Stimulated activated CD4-positive, alpha-beta T cell treated with anti-CD3 and anti-CD28 coated beads, TNF-alpha, amount 100 ng/mL, for 4 hours (primary cell): Measurements from ENCODE around the gene DLX3.
A peak's percentile ranks its signal among the peaks of the same experiment; 100 is the strongest.

ENCODE experiments used
- DNase-seq, 3 experiments: peaks; one replicate each; pipeline ENCODE4 v3.0.0-alpha.2; 2020; ENCODE audit warnings: low read depth in 3 of 3

The DLX3 gene

DNA sequence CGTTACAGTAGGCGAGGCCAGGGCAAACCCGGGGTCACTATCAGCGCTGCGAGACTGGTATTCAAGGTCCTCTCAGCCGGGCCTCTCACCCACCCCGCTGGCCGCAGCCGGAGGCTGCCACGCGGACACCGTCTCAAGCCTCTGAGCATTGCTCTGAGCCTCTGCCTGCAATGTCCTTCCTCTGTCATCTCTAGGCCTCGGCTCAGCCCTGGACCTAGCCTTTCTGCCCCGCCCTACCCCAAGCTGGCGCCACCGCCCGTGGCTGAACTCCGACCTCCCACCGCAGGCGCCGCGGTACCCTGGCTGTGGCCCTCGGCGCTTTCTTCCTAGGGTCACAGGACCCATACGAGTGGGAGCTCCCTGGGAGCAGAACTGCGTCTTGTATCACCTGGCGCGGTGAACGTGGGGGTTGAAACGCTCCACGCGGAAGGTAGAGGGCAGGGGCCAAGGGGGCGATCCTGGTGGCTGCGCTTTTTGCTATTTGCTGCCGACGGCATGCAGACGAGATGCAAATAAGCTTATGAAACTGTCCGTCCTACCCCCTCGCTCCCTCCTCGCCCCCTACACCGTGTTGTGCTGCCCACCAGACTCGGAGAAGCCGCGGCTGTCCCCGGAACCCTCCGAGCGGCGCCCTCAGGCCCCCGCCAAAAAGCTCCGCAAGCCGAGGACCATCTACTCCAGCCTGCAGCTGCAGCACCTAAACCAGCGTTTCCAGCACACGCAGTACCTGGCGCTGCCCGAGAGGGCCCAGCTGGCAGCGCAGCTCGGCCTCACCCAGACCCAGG lies 22.3 kb downstream of the DLX3 start:
- no peak for DNase-seq

DNA sequence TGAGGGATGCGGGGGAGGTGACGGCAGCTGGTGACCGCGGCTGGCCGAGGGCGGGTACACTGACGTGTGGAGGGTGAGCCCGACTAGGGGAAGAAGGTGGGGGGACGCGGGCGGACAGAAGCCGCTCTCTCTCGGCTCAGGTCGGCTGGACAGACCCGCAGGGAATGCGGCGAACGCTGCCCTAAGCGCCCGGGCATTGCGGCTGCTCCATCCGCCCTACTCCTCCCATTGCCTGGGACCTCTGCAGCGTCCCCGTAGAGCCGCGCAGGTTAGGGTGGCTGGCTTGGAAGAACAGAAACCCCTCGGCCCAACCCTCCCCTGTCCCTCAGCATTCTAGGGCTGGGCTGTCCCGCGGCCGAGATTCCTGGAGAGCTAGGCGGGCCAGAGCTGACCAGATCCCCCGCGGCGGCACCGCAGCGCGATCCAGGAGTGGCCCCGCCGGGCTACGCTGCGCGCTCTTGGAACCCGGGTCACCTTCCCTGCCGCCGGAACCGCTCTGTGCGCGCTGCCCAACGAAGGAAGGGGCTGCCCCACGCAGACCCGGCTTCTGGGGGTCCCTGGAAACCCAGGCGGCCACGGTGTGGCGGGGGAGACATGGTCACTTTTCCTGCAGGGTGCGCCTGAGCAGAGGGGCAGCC lies 23.1 kb downstream of the DLX3 start:
- DNase-seq, result no peak

DNA sequence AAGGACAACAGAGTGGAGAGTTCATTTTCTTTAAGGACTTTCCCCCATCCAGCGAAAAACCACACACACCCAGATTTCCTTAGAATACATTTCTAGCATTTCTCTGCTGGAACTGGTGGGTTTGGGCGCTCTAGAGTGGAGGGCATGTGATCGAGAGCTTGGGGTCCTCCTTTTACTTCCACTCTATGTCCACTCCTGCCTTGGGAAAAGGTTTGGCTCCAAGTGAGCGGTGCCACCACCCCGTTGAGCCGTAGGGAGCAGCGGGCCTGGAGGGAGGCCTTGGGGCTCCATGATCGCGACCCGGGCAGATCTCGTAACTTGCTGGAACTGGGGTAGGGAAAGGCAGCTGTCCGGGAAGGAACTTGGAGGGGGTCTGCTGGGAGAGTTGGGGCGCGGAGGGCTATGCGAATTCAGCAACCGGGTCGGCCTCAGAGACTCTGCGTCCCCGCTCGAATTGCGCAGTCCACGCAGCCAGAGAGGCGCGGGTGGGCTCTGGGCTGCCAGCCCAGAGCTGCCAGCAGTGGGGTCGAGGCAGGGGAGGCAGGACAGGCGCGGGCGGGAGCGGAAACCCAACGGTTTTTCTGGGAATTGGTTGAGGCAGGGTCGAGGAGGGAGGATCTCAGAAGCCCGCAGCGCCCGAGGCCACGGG lies 23.7 kb downstream of the DLX3 start:
- DNase-seq, result no peak

DNA sequence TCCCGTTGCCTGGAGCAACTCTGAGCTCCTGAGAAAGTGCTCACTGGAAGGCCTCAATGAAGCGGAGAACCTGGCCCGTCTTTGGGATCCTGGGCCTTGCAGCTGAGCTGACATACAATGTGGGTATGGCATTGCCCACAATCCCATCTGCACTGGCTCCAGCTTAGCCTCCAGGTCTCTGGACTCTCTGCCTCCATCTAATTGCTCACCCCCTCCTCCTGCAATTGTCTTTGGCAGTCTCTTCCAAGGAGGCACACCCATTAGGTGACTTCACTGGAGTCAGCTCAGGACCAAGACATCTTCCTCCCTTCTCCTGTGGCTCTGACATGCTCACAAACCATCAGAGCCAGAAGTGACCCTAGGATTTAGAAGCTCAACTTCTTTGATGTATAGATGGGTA lies 24.5 kb downstream of the DLX3 start:
- DNase-seq, result no peak

DNA sequence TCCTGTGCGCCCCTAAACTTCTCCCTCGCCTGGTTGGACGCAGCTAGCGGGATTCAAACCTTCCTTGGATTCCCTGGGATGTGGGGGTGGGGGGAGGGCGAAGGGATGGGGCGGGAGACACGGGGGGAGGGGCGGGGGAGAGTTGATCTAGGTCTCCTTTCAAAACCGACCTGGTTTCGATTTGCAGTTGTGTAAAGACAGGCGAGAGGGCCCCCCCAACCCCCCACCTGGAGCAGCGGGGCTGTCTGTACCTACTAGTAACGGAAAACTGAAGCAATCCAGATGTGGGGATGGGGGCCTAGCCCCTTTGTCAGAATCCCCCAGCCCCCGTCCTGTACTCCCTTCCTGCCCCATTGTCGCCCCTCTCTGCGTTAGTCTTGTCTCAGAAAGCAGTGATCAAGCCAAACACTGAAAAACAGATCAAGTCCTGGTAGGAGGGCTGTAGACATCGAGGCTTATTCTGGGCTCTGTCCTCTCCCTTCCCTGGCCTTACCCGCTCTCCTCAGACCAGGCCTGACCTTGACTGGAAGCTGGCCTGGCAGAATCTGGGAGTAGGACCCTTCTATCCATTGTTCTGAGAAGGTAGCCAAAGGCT lies 25.1 kb downstream of the DLX3 start:
- no peak for DNase-seq

DNA sequence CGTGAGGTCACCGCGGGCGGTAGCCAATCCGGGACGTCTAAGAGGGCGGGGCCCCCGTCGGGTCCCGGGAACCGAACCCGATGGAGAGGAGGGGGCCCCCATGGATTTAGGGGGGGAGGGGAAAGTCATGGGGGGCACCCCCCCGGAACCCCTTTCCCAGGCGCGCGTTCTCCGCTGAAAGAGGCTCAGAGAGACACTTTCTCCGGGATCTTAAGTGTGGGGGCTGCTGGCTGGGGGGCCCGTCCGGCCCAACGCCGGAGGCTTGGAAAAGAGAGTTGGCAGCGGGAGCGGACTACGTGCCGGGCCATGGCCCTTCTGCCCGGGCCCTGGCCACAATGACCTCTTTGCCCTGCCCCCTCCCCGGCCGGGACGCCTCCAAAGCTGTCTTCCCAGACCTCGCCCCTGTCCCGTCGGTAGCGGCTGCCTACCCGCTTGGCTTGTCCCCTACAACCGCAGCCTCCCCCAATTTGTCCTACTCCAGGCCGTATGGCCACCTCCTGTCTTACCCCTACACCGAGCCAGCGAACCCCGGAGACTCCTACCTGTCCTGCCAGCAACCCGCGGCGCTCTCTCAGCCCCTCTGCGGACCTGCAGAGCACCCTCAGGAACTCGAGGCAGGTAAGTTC lies 25.8 kb downstream of the DLX3 start, which contains the start of gene DLX4:
Gene DLX4, plus strand, starts transcription at position 57 of the 626 bp plus-strand sequence. Its CDS starts 279 bp downstream, at position 336.
- no peak for DNase-seq

DNA sequence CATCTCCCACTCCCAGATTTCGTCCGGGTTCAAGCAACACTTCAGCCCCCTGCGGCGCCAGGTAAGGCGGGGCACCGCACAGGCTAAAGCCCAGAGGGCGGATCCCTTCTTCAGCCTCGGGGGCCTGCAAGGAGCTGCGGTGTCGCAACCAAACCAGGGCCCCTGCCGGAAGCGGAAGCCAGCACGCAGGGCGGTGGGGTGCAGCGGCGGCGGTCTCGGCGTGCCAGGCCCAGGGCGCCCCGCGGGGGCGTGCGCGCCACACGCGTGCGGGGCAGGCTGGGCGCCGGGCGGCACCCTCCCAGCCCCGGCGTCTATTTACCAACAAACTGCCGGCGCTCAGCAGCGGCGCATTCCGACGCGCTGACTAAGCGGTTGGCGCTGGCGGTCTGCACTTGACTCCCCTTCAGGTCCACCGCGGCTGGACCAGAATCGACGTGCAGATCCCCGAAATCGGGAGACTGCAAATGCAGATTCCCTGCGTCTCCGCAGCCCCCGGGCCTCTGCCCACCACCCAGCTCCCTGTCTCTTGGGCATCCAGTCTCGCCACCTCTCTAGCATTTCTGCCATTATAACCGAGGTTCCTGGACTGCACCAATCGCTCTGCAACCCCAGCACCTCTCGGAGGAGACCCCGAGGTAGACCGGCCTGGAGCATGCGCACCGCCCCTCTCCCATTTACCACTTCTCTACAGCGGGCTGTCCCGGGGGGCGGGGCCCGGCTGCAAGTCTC lies 26.5 kb downstream of the DLX3 start:
- DNase-seq, result peak; percentile 42 to 55 (median 43)

DNA sequence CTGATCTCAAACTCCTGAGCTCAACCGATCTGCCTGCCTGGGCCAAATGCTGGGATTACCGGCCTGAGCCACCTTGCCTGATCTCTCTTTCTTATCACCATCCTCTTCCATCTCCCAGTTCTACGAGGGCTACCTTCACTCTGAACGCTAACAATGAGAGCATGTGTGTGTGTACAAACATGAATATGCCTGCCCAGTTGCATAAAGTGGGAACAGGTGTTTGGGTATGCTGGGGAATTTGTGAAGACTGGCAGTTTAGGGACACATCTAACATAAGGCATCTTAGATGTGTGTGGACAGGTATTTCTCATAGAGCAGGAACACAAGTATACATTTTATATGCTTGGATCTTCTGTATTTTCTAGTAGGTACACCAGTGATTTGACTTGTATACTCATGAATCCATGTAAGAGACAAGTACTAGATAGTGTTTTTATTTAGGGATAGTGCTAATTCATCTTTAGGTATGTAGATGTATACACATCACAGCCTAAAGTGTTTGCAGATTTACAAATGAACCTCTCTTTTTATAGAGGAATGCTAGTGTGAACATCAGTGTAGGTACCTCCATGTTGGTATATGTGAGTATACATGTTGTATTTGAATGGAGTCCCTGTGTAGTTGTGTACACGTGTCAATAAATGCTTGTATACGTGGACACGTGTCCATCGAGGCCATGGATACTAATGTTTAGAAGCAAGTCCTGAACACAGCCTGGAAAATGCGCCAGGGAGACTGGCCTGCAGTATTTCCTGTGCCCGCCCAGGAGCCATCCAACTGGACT lies 27.2 kb downstream of the DLX3 start:
- DNase-seq, result no peak

DNA sequence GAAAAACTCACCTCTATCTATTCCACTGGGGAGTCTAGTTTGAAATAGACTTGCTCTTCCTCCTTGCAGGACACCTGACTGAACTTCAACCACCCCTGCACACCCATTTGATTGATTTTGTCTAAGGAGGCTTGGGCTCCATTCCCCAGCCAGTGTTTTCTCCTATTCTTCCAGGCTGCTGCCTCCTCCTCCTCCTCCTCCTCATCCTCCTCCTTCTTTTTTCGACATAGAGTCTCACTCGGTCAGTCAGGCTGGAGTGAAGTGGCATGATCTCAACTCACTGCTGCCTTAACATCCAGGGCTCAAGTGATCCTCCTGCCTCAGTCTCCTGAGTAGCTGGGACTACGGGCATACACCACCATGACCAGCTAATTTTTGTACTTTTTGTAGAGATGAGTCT lies 27.8 kb downstream of the DLX3 start:
- no peak for DNase-seq

DNA sequence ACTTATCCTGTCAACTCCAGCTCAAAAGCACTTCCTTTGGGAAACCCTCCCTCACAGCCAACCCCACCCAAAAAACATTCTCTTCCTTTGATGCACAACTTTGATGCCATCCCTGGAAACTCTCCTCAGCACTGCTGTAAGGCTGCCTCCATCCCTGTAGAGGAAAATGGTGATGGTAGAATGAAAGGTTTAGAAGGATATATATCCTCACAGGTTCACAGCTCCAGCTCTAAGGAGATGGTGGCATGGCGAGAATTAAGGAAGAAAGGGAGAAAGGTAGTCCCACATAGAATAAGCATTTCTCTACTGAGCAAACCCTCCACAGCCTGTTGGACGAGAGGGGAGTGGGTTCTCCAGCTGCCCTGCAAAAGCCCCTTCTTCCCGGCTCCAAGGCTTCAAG lies 28.3 kb downstream of the DLX3 start:
- DNase-seq, result no peak

DNA sequence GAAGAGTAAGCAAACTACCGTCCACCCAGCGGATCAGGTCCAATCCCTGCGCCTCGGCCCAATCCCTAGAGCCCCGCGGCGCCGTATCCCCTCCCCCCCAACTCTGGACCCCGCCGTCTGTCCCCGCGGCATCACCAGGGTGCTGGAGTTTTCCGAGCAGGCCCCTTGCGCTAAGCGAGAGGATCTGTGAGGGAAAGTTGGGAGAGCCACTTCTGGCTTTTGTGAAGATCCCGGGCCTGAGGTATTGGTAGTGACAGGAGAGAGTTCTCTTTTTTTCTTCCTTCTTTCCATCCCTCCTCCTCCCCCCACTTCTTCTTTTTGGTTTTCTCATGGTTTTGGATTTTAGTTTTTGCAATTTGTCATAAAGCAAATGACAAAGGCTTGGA lies 29.5 kb downstream of the DLX3 start:
- DNase-seq, result no peak

DNA sequence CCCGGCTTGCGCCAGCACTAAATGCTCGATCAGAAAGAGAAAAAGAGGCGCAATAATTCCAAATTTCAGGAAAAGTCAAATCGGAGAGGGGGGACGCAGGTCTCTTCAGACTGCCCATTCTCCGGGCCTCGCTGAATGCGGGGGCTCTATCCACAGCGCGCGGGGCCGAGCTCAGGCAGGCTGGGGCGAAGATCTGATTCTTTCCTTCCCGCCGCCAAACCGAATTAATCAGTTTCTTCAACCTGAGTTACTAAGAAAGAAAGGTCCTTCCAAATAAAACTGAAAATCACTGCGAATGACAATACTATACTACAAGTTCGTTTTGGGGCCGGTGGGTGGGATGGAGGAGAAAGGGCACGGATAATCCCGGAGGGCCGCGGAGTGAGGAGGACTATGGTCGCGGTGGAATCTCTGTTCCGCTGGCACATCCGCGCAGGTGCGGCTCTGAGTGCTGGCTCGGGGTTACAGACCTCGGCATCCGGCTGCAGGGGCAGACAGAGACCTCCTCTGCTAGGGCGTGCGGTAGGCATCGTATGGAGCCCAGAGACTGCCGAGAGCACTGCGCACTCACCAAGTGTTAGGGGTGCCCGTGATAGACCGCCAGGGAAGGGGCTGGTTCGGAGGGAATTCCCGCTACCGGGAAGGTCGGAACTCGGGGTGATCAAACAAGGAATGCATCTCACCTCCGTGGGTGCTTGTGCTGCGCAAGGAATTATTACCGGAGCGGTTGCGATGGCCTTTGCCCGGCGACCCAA lies 30.1 kb downstream of the DLX3 start:
- DNase-seq, result no peak

DNA sequence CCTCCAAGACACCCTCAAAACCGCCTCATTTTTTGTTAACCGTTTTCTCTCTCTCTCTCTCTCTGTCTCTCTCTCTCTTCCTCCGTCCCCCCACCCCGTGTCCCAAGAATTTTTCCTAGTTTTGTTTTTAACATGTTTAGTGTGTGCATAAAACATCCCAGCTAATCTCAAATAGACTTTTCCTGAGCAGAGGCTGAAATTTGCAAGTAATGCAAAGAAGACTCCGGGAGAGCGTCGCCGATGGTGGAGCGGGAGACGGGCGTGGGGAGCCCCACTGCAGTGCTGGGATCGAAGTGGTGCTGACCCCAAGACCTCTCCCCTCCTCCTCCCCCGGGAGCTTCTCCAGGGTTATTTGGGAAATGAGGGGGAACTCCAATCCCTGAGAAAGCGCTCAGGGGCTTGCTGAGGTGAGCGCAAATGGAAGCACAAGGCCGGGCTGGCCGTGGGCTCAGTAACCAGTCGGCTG lies 30.7 kb downstream of the DLX3 start:
- DNase-seq, result no peak

DNA sequence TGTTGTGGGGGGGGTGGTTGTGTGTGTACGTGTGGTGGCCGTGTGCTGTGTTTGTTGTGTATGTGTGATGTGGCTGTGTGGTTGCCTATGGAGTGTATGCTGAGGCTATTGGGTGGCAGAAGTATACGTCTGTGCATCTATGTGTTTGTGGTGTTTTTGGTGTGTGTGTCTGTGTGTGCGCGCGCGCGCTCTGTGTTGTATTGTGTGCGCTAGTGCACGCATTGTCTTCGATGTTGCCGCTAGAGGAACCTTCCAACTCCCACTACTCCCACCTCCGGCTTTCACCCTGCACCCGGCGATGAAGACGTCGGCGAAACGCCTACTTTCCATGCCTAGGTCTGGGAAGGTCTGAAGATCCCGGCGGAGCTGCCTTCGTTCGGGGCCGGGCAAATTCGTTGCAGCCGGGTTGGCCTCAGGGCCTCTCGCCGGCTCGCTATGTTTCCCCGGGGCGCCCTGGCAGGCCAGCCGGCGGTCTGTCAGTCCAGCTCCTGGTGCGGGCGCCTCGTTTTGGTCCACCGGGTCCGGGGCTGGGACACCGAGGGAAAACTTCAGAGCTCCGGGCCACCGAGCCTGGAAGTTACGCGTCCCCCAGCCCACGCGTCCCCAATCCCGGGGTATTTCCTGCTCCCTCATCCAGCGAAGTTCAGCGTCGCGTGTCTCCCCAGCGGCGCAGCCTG lies 31.3 kb downstream of the DLX3 start:
- no peak for DNase-seq

DNA sequence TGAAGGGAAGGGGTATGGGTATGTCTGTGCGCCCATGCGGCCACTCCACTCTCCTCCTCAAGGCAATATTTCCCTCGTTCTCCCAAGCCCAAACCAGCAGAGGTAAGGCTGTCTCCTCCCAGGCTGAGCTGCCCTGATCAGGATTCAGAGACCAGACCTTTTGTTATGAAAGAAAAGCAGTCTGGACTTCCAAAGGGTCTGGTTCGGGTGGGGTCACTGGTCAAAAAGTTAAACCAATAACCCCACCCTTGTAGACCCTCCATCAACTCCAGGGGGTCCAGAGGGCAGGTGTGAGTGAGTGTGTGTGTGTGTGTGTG lies 31.8 kb downstream of the DLX3 start:
- no peak for DNase-seq

DNA sequence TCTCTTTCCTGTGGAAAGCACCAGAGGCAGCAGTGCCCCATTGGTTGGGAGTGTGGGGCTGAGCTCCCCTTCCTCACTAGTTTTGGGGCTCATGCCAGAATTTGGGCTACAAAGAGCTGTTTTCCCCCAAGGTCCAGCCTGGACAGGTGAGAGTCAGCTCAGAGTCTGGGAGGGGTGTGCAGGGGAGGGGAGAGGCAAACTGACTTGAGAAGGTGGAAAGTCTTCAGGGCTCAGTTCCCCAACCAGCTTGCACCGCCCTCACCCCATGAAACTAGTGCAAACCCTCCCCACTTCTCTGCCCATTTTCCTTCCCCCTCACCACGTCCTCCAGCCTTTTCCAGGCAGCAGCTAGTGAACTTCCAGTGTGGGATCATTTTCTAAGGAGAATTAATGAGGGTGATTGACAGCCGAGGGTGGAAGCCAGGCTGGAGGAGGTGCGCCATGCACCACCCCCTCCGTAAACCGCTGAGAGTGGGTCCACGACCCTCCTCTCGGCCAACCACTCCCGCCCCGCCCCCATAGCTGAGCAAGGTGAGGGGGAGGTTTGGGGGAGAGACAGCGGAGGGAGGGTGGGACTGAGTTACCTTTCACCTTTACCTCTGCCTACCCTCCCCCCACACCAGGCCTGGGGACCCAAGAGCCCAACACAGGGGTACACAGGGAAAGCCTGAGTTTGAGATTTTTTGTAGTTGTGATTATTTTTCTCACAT lies 32.3 kb downstream of the DLX3 start:
- no peak for DNase-seq

DNA sequence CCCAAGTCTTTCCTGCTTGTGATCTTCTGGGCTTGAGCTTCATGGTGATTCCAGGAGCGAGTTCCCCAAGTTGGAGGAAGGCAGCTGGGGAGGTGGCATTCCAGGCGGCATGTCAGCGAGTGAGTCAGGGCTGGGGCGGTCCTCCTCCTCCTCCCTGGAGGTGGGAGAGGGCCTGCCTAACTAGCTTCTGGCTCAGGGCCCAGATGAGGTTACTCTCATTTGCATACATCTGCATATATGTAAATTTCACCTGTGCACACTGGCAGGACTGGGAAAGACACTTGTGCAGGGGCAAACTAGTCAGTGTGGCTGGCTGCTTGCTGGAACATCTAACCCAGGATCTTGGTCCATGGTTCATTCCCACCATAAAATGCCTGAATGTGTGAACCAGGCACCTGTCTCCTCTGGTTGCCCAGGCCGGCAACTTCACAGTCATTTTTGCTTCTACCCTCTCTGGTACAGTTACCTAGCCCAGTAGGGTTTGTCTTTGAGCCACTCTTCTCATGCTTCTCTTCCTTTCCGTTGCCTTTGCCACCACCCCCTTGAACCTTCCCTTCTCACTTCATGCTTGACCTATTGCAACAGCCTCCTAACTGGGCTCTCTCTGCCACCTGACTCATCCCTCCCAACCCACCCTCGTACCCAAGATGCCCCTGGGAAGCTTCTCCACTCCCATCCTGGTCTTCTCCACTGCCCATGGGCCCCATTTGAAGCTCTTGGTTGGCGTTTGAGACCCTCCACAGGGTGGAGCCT lies 35.7 kb downstream of the DLX3 start:
- no peak for DNase-seq

DNA sequence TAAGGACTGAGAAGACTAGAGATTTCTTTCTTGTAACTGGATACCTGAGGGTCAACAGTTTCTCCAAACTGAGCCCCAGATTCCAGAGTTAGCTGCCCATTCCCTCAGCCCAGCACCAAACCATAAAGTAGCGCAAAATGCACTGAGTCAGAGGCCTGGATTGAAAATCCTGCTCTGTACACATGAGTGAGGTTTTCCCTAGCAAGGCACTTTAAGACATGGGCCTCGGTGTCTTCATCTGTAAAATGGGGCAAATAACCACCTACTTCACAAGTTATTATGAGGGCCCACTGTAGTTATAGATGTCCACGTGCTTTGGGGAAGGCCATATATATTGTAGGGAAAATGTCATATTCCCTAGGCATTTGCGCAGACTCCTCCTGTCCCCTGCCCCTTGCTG lies 36.3 kb downstream of the DLX3 start:
- DNase-seq, result no peak
